Panc1 (cell line): Measurements from ENCODE around the gene WDR88. TPM values are rescaled to one million over a fixed set of nuclear protein-coding genes. Genes with fewer than 3 reads are reported as not detected.

Experiments used
- ATAC-seq: fragments of 200-7000 bp; cut with Tn5 transposase; 2 replicates; pipeline ENCODE4 v1.9.1; 2020; ENCODE audit warnings: mild to moderate bottlenecking, moderate library complexity
- BruUV-seq: library from RNA; stranded (reverse); fragments of 400-500 nt; replicated peaks from 2 replicates; lab custom pipeline; 2021; lab: Mats Ljungman, UMichigan
- CTCF ChIA-PET: fragments of 300-600 bp; sonication (Branson Sonifier 250); formaldehyde crosslinking; loops from one replicate; lab custom pipeline; 2022; ENCODE audit warnings: antibody characterized with exemption; lab: Charles Lee
- POLR2A ChIA-PET: fragments of 300-600 bp; sonication (Branson Sonifier 250); formaldehyde crosslinking; loops from one replicate; lab custom pipeline; 2022; ENCODE audit warnings: antibody characterized with exemption; lab: Charles Lee
- DNase-seq: peaks from one replicate; pipeline ENCODE4 v3.0.0-alpha.2; 2010; ENCODE audit warnings: low read depth, low spot score
- H3K27ac ChIP-seq: 2 replicates; pipeline ENCODE4 v1.5.1; 2011; ENCODE audit warnings: mild to moderate bottlenecking, low read length, inconsistent platforms
- H3K27me3 ChIP-seq: fragments of 200-500 bp; sonication (Bioruptor generic); 2 replicates; pipeline ENCODE4 v1.6.0; 2014; ENCODE audit warnings: low read length, inconsistent platforms; ENCODE audit not compliant: control insufficient read depth, insufficient read depth
- H3K36me3 ChIP-seq: fragments of 200-500 bp; sonication (Bioruptor generic); 2 replicates; pipeline ENCODE4 v1.5.1; 2014; ENCODE audit warnings: inconsistent platforms, mild to moderate bottlenecking, low read length, moderate library complexity; ENCODE audit not compliant: control insufficient read depth, insufficient read depth
- H3K4me1 ChIP-seq: 2 replicates; pipeline ENCODE4 v1.5.1; 2011; ENCODE audit warnings: inconsistent platforms, mild to moderate bottlenecking, low read length, moderate library complexity; ENCODE audit not compliant: control insufficient read depth, insufficient read depth
- H3K4me3 ChIP-seq, 2 experiments: 2 replicates each; pipeline ENCODE4 v1.5.1; 2011 to 2012; ENCODE audit warnings: low read depth in 2 of 2, low read length in 2 of 2, mild to moderate bottlenecking in 2 of 2, inconsistent platforms in 1 of 2, moderate library complexity in 1 of 2
- H3K9me3 ChIP-seq: fragments of 200-500 bp; sonication (Bioruptor generic); 2 replicates; pipeline ENCODE4 v1.5.1; 2014; ENCODE audit warnings: low read depth, mild to moderate bottlenecking, inconsistent platforms, low read length, moderate library complexity; ENCODE audit not compliant: control insufficient read depth, insufficient read depth
- POLR2AphosphoS5 ChIP-seq: IDR thresholded peaks from 2 replicates; pipeline ENCODE4 v1.6.1; 2012; ENCODE audit warnings: mild to moderate bottlenecking, low read depth, low read length, moderate library complexity
- REST ChIP-seq, 2 experiments: IDR thresholded peaks; 2 replicates each; pipeline ENCODE4 v1.6.1; 2011 to 2012; ENCODE audit warnings: low read depth in 2 of 2, control low read depth in 1 of 2, low read length in 1 of 2, mild to moderate bottlenecking in 1 of 2, moderate library complexity in 1 of 2; ENCODE audit not compliant: insufficient read depth in 1 of 2
- SIN3A ChIP-seq: IDR thresholded peaks from 2 replicates; pipeline ENCODE4 v1.6.1; 2012; ENCODE audit warnings: low read depth, mild to moderate bottlenecking, low read length, moderate library complexity, borderline replicate concordance; ENCODE audit not compliant: insufficient read depth
- TCF7L2 ChIP-seq: IDR thresholded peaks from 2 replicates; pipeline ENCODE4 v1.6.1; 2011; ENCODE audit warnings: mild to moderate bottlenecking, low read depth, low read length, inconsistent platforms
- in situ Hi-C: cut with HindIII; loops from 2 replicates; pipeline ENCODE4 v1.10.0; 2016; ENCODE audit warnings: low sequenced_read_pairs, low pct_unique_long_range_greater_than_20kb
- intact Hi-C: fragments of 100-400 bp; cut with micrococcal nuclease; formaldehyde crosslinking; loops from one replicate; pipeline ENCODE4 v1.10.0; 2022; ENCODE audit not compliant: unreplicated experiment
- total RNA-seq: library from RNA; stranded (reverse); gene quantifications from one replicate; pipeline ENCODE4 v1.2.1, GENCODE V29; 2021; ENCODE audit not compliant: unreplicated experiment
- TF ChIP-seq, protein P1 (sequence below): fragments of 450-650 bp; IDR thresholded peaks from 2 replicates; pipeline ENCODE4 v1.5.1; 2017; ENCODE audit warnings: mild to moderate bottlenecking

The WDR88 gene
- total RNA-seq, 1 experiment from 2014 or later, result 0.31 TPM

GRCh38 chr19:33220115-33220514, 88.2 kb downstream of the WDR88 start:
- BruUV-seq, result no TSS peak
- H3K4me1 ChIP-seq, result no peaks in the 10 kb centered on the region
- ChIA-PET POLR2A (no interaction called here), CTCF (no interaction called here)
- no peak overlapping the region for H3K4me3 ChIP-seq
- ATAC-seq, result no peak
- no peak overlapping the region for H3K27ac ChIP-seq
- in situ Hi-C loops (no loop called here), intact Hi-C loops (no loop called here)
- H3K36me3 ChIP-seq, result no peaks in the 10 kb centered on the region
- H3K27me3 ChIP-seq, result no peaks in the 10 kb centered on the region; the same call in 1 of the 2 replicates
- DNase-seq, result no peak
- no peaks in the 10 kb centered on the region for H3K9me3 ChIP-seq
- TF ChIP-seq POLR2AphosphoS5 (no peak), SIN3A (no peak), TCF7L2 (no peak), REST (IDR thresholded peaks at IDR 0.05; ENCODE audit: insufficient read depth in 1 of 2, low read depth in 2 of 2, low read length in 1 of 2) (no peak)
- TF ChIP-seq, protein P1, sequence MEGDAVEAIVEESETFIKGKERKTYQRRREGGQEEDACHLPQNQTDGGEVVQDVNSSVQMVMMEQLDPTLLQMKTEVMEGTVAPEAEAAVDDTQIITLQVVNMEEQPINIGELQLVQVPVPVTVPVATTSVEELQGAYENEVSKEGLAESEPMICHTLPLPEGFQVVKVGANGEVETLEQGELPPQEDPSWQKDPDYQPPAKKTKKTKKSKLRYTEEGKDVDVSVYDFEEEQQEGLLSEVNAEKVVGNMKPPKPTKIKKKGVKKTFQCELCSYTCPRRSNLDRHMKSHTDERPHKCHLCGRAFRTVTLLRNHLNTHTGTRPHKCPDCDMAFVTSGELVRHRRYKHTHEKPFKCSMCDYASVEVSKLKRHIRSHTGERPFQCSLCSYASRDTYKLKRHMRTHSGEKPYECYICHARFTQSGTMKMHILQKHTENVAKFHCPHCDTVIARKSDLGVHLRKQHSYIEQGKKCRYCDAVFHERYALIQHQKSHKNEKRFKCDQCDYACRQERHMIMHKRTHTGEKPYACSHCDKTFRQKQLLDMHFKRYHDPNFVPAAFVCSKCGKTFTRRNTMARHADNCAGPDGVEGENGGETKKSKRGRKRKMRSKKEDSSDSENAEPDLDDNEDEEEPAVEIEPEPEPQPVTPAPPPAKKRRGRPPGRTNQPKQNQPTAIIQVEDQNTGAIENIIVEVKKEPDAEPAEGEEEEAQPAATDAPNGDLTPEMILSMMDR, result no peak

DNA sequence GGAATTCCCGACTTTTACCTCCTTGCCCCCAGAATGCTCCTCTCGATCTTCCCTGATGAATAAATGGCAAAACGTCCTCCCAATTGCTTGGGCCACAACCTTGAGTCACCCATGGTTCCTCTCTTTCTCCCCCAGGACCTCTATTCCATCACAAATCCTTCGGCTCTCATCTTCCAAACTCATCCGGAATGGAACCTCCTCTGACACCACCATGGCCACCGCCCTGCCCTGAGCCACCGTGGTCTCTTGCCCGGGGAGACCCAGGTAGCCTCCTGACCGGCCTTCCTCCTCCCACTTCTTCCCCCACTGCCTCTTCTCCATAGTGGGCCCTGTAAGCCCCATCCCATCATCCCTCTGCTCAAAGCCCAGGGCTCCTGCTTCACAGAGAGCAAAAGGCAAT, 88.8 kb downstream of the WDR88 start:
- BruUV-seq, result no TSS peak
- CTCF ChIA-PET, result no interaction called here
- in situ Hi-C loops, result no loop called here

More for the DNA sequence above, 88.8 kb downstream of the WDR88 start:
- TF ChIP-seq, protein P1, result no peak
- TF ChIP-seq REST (IDR thresholded peaks at IDR 0.05; ENCODE audit: insufficient read depth in 1 of 2, low read depth in 2 of 2, low read length in 1 of 2) (no peak), POLR2AphosphoS5 (no peak), SIN3A (no peak)
- Histone ChIP-seq H3K9me3 (no peaks in the 10 kb centered on the region), H3K36me3 (no peaks in the 10 kb centered on the region), H3K4me1 (no peaks in the 10 kb centered on the region), H3K4me3 (no peak overlapping the region), H3K27me3 (no peaks in the 10 kb centered on the region; the same call in 1 of the 2 replicates), H3K27ac (no peak overlapping the region)
- intact Hi-C loops, result no loop called here
- POLR2A ChIA-PET, result no interaction called here
- DNase-seq (no peak), ATAC-seq (no peak)
